Neural progenitor cell (in vitro differentiated cells): ENCODE results near the gene RPS16. TPM values are rescaled to one million over a fixed set of nuclear protein-coding genes. Genes with fewer than 3 reads are reported as not detected.
"Not testable (repeated sequence)": the region's sequence is repeated elsewhere in the genome, so short reads cannot be mapped to it uniquely, and the experiment has no call there.

Source experiments
- DNase-seq: peaks from one replicate; pipeline ENCODE4 v3.0.0-alpha.2; 2016; ENCODE audit warnings: low spot score
- H2AFZ ChIP-seq: fragments of 200-600 bp; sonication (generic); replicated peaks from 2 replicates; pipeline ENCODE4 v1.6.1; 2016; ENCODE audit warnings: antibody characterized with exemption
- H3F3A ChIP-seq: fragments of 200-600 bp; sonication (generic); 2 replicates; pipeline ENCODE4 v1.6.1; 2016; ENCODE audit warnings: antibody characterized with exemption, low read depth
- H3K27ac ChIP-seq: fragments of 200-600 bp; sonication (generic); 2 replicates; pipeline ENCODE4 v1.5.1; 2016; ENCODE audit warnings: mild to moderate bottlenecking
- H3K27me3 ChIP-seq: fragments of 200-600 bp; sonication (generic); 2 replicates; pipeline ENCODE4 v1.6.1; 2016; ENCODE audit warnings: mild to moderate bottlenecking, moderate library complexity
- H3K36me3 ChIP-seq: fragments of 200-600 bp; sonication (generic); 2 replicates; pipeline ENCODE4 v1.5.1; 2016
- H3K4me1 ChIP-seq: fragments of 200-600 bp; sonication (generic); 2 replicates; pipeline ENCODE4 v1.6.1; 2016; ENCODE audit warnings: mixed run types
- H3K4me2 ChIP-seq: fragments of 200-600 bp; sonication (generic); 2 replicates; pipeline ENCODE4 v1.6.1; 2016
- H3K4me3 ChIP-seq: fragments of 200-600 bp; sonication (generic); 2 replicates; pipeline ENCODE4 v1.5.1; 2016
- H3K79me2 ChIP-seq: fragments of 200-600 bp; sonication (generic); 2 replicates; pipeline ENCODE4 v1.6.1; 2016; ENCODE audit warnings: low read depth
- H3K9ac ChIP-seq: fragments of 200-600 bp; sonication (generic); 2 replicates; pipeline ENCODE4 v1.6.1; 2016
- H3K9me3 ChIP-seq: fragments of 200-600 bp; sonication (generic); 2 replicates; pipeline ENCODE4 v1.5.1; 2016; ENCODE audit warnings: low read depth
- H4K20me1 ChIP-seq: fragments of 200-600 bp; sonication (generic); 2 replicates; pipeline ENCODE4 v1.6.1; 2016; ENCODE audit warnings: low read depth
- H3K27ac Mint-ChIP-seq: 3 replicates; pipeline ENCODE4 v1.8.0; 2021; ENCODE audit warnings: mixed read lengths
- H3K27me3 Mint-ChIP-seq: 2 replicates; pipeline ENCODE4 v1.8.0; 2022; ENCODE audit warnings: low read depth, mild to moderate bottlenecking, inconsistent platforms, moderate library complexity, mixed read lengths; ENCODE audit not compliant: insufficient read depth
- H3K36me3 Mint-ChIP-seq: 3 replicates; pipeline ENCODE4 v1.8.0; 2021; ENCODE audit warnings: mixed read lengths
- H3K4me1 Mint-ChIP-seq: 3 replicates; pipeline ENCODE4 v1.8.0; 2021; ENCODE audit warnings: mixed read lengths
- H3K4me3 Mint-ChIP-seq: 3 replicates; pipeline ENCODE4 v1.8.0; 2021; ENCODE audit warnings: mild to moderate bottlenecking, moderate library complexity, mixed read lengths
- H3K9me3 Mint-ChIP-seq: 3 replicates; pipeline ENCODE4 v1.8.0; 2020; ENCODE audit warnings: mixed read lengths
- EZH2 ChIP-seq: fragments of 200-600 bp; sonication (generic); IDR thresholded peaks from 2 replicates; pipeline ENCODE4 v1.6.1; 2017; ENCODE audit warnings: antibody characterized with exemption, mild to moderate bottlenecking, moderate library complexity
- EZH2phosphoT487 ChIP-seq: fragments of 200-600 bp; sonication (generic); IDR thresholded peaks from 2 replicates; pipeline ENCODE4 v1.6.1; 2017; ENCODE audit warnings: antibody characterized with exemption
- total RNA-seq: library from RNA; depleted of rRNA; stranded (reverse); fragments of >200 nt; gene quantifications from 2 replicates; pipeline ENCODE4 v1.2.3, GENCODE V29; 2015; ENCODE audit warnings: low replicate concordance
- TF ChIP-seq, protein P1 (sequence below): fragments of 200-600 bp; sonication (generic); IDR thresholded peaks from 2 replicates; pipeline ENCODE4 v1.5.1; 2017; ENCODE audit warnings: antibody characterized with exemption, mild to moderate bottlenecking

The RPS16 gene
- total RNA-seq, 1 donor from 2014 or later = 94.8 TPM

GRCh38 chr19:39480337-39481228 lies 44.8 kb upstream of the RPS16 start, which contains the start of gene TIMM50:
Gene TIMM50 (plus strand): TSS chr19:39480838. CDS start chr19:39480854, 16 bp downstream.
- Histone ChIP-seq H3F3A (peaks cover 25% of the 10 kb centered on the region), H3K27ac (peak within 1 kb of the TSS; percentile 34), H3K4me1 (peaks cover 16% of the 10 kb centered on the region), H3K4me3 (peak within 1 kb of the TSS; percentile 99), H4K20me1 (peaks cover 6% of the 10 kb centered on the region), H3K79me2 (peaks cover 26% of the 10 kb centered on the region), H3K36me3 (no peaks in the 10 kb centered on the region), H2AFZ (peak within 1 kb of the TSS; percentile 82), H3K4me2 (peak within 1 kb of the TSS; percentile 95), H3K27me3 (no peaks in the 10 kb centered on the region), H3K9me3 (no peaks in the 10 kb centered on the region), H3K9ac (peak within 1 kb of the TSS; percentile 97)
- H3K27ac Mint-ChIP-seq = peak within 1 kb of the TSS; percentile 85
- peak within 1 kb of the TSS; percentile 91 for H3K4me3 Mint-ChIP-seq
- peak; percentile 99 for DNase-seq
- no peaks in the 10 kb centered on the region for H3K9me3 Mint-ChIP-seq
- H3K4me1 Mint-ChIP-seq = peaks cover 26% of the 10 kb centered on the region
- TF ChIP-seq, protein P1, sequence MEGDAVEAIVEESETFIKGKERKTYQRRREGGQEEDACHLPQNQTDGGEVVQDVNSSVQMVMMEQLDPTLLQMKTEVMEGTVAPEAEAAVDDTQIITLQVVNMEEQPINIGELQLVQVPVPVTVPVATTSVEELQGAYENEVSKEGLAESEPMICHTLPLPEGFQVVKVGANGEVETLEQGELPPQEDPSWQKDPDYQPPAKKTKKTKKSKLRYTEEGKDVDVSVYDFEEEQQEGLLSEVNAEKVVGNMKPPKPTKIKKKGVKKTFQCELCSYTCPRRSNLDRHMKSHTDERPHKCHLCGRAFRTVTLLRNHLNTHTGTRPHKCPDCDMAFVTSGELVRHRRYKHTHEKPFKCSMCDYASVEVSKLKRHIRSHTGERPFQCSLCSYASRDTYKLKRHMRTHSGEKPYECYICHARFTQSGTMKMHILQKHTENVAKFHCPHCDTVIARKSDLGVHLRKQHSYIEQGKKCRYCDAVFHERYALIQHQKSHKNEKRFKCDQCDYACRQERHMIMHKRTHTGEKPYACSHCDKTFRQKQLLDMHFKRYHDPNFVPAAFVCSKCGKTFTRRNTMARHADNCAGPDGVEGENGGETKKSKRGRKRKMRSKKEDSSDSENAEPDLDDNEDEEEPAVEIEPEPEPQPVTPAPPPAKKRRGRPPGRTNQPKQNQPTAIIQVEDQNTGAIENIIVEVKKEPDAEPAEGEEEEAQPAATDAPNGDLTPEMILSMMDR = peak; percentile 6
- TF ChIP-seq EZH2phosphoT487 (no peak), EZH2 (no peak)
- no peaks in the 10 kb centered on the region for H3K27me3 Mint-ChIP-seq
- peaks cover 6% of the 10 kb centered on the region for H3K36me3 Mint-ChIP-seq

DNA sequence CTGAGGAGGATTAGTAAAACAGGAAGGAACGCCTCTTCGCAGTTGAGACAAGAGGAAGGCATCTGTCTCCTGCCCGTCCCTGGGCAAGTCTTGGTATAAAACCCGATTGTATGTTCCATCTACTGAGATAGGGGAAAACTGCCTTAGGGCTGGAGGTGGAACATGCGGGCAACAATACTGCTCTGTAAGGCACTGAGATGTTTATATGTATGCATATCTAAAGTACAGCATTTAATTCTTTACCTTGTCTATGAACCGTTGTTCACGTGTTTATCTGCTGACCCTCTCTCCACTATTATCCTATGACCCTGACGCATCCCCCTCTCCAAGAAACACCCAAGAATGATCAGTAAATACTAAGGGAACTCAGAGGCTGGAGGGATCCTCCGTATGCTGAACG lies 44.2 kb upstream of the RPS16 start:
- H3K9ac ChIP-seq = no peak overlapping the region
- H2AFZ ChIP-seq = peak overlapping the region; percentile 80
- H3F3A ChIP-seq = peaks cover 25% of the 10 kb centered on the region
- peaks cover 26% of the 10 kb centered on the region for H3K79me2 ChIP-seq
- peaks cover 26% of the 10 kb centered on the region for H3K4me1 Mint-ChIP-seq
- peaks cover 6% of the 10 kb centered on the region for H4K20me1 ChIP-seq
- no peaks in the 10 kb centered on the region for H3K36me3 ChIP-seq
- H3K27me3 ChIP-seq = no peaks in the 10 kb centered on the region
- peaks cover 10% of the 10 kb centered on the region for H3K36me3 Mint-ChIP-seq
- no peaks in the 10 kb centered on the region for H3K9me3 Mint-ChIP-seq
- no peak overlapping the region for H3K27ac ChIP-seq
- H3K4me3 Mint-ChIP-seq = peak overlapping the region; percentile 91
- DNase-seq = no peak
- peaks cover 16% of the 10 kb centered on the region for H3K4me1 ChIP-seq
- no peaks in the 10 kb centered on the region for H3K9me3 ChIP-seq
- no peaks in the 10 kb centered on the region for H3K27me3 Mint-ChIP-seq
- no peak for TF ChIP-seq EZH2phosphoT487
- no peak for TF ChIP-seq EZH2
- peak overlapping the region; percentile 30 for H3K27ac Mint-ChIP-seq
- H3K4me2 ChIP-seq = peak overlapping the region; percentile 88
- peak overlapping the region; percentile 99 for H3K4me3 ChIP-seq

- Histone ChIP-seq H3K4me1 (peaks cover 16% of the 10 kb centered on the region), H3F3A (peaks cover 25% of the 10 kb centered on the region), H3K79me2 (peaks cover 26% of the 10 kb centered on the region), H3K4me2 (peak overlapping the region; percentile 88)
- not testable (repeated sequence) for H3K9me3 Mint-ChIP-seq, DNase-seq, H3K27ac ChIP-seq, H3K4me3 ChIP-seq, H3K27me3 Mint-ChIP-seq, H3K9me3 ChIP-seq, H3K36me3 ChIP-seq, H3K27me3 ChIP-seq, H2AFZ ChIP-seq, H3K9ac ChIP-seq, H4K20me1 ChIP-seq
- Mint-ChIP-seq H3K4me1 (peaks cover 26% of the 10 kb centered on the region), H3K27ac (peak overlapping the region; percentile 30), H3K4me3 (peak overlapping the region; percentile 91), H3K36me3 (peaks cover 14% of the 10 kb centered on the region)
These were observed 43.6 kb upstream of the RPS16 start for GRCh38 chr19:39479319-39479801.

DNA sequence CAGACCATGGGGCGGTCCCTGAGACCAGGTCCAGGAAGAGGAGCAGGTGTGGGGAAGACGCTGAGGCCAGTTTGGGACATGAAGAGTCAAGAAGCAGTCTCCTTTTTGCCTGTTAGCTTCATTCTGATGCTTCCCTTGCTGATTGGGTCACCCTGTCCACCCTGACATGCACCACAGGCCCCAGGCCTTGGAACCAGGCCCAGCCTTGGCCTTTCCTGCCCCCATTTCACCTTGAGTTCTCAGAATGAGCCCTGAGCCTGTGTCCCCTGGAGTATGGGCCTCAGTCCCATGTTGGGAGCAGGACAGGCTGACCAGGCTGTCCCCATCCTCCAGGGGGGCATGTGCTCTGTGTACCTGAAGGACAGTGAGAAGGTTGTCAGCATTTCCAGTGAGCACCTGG lies 40.0 kb upstream of the RPS16 start:
- Histone ChIP-seq H4K20me1 (no peaks in the 10 kb centered on the region), H3K4me3 (no peak overlapping the region), H2AFZ (no peak overlapping the region), H3K36me3 (no peaks in the 10 kb centered on the region), H3K4me1 (peaks cover 10% of the 10 kb centered on the region), H3K9ac (no peak overlapping the region), H3K27ac (no peak overlapping the region), H3K27me3 (no peaks in the 10 kb centered on the region), H3F3A (peaks cover 25% of the 10 kb centered on the region), H3K79me2 (peaks cover under 1% of the 10 kb centered on the region), H3K4me2 (no peak overlapping the region), H3K9me3 (no peaks in the 10 kb centered on the region)
- Mint-ChIP-seq H3K4me1 (peaks cover 12% of the 10 kb centered on the region), H3K4me3 (no peak overlapping the region), H3K36me3 (peaks cover 21% of the 10 kb centered on the region), H3K9me3 (no peaks in the 10 kb centered on the region), H3K27me3 (peaks cover 4% of the 10 kb centered on the region), H3K27ac (no peak overlapping the region)
- TF ChIP-seq, protein P1 = no peak
- no peak for TF ChIP-seq EZH2phosphoT487
- TF ChIP-seq EZH2 = no peak
- DNase-seq = no peak
